Endothelial cell (in vitro differentiated cells): ENCODE data around the gene HOXC11. TPM values are rescaled to one million over a fixed set of nuclear protein-coding genes. Genes with fewer than 3 reads are reported as not detected.

Source experiments
- DNase-seq: peaks from one replicate; pipeline ENCODE4 v3.0.0; 2021; ENCODE audit warnings: low spot score
- H3K27ac Mint-ChIP-seq: one replicate; pipeline ENCODE4 v1.8.0; 2021; ENCODE audit warnings: mixed read lengths, inconsistent platforms; ENCODE audit not compliant: unreplicated experiment
- H3K27me3 Mint-ChIP-seq: one replicate; pipeline ENCODE4 v1.8.0; 2021; ENCODE audit warnings: mild to moderate bottlenecking, moderate library complexity, mixed read lengths, inconsistent platforms; ENCODE audit not compliant: unreplicated experiment
- H3K36me3 Mint-ChIP-seq: one replicate; pipeline ENCODE4 v1.8.0; 2021; ENCODE audit warnings: mild to moderate bottlenecking, low read depth, mixed read lengths, inconsistent platforms; ENCODE audit not compliant: unreplicated experiment
- H3K4me1 Mint-ChIP-seq: one replicate; pipeline ENCODE4 v1.8.0; 2021; ENCODE audit warnings: mild to moderate bottlenecking, mixed read lengths, inconsistent platforms; ENCODE audit not compliant: unreplicated experiment
- H3K4me3 Mint-ChIP-seq: one replicate; pipeline ENCODE4 v1.8.0; 2021; ENCODE audit warnings: mild to moderate bottlenecking, mixed read lengths, inconsistent platforms; ENCODE audit not compliant: unreplicated experiment
- H3K9me3 Mint-ChIP-seq: one replicate; pipeline ENCODE4 v1.8.0; 2021; ENCODE audit warnings: mixed read lengths, inconsistent platforms; ENCODE audit not compliant: unreplicated experiment
- CTCF ChIP-seq: fragments of 200-600 bp; sonication (generic); IDR thresholded peaks from one replicate; pipeline ENCODE4 v1.5.0; 2021; ENCODE audit warnings: antibody characterized with exemption; ENCODE audit not compliant: unreplicated experiment
- total RNA-seq: library from RNA; stranded (reverse); fragmentation: NEBNext Ultra II Directional; extraction: Animal tissue kit (Norgen Biotek cat#: 25700); gene quantifications from one replicate; pipeline ENCODE4 v1.2.1, GENCODE V29; 2021; ENCODE audit not compliant: unreplicated experiment

HOXC11 gene
- total RNA-seq, 1 donor from 2014 or later = 0.38 TPM

DNA sequence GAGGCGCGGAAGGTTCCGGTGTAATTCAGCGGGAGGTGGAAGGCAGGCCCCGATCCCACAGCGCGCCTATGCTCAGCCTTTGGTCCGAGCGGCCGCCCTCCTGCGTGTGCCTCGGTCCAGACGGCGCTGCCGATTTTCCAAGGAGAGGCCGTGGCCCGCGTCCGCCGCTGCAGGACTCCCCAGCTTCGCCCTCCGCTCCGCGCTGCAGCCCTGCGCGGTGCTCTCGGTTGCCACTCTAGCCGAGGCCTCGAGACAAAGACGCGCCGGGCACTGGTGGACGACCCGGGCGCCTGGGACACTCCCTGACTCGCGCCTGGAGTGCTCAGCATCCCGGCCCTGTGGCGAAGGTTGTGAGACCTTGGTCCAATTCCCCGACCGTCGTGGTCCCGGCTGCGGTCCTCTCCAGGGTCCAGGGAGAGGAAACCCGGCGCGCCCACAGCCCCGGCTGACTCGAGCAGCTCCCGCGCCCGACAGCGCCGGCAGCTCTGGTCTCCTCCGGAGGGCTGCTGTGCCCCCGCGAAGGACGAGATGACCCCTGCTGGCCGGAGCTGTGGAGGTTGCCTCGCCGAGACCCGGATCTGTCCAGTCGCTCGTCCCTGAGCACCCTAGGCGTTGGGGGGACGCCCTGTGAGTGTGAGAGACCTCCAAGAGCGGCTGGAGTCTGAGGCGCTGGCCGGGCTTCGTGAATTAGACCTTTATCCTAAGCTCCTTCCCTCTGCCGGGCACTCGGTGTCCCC is 11.7 kb upstream of the HOXC11 start:
- H3K27me3 Mint-ChIP-seq = peaks cover 62% of the 10 kb centered on the region
- H3K4me1 Mint-ChIP-seq = peaks cover 32% of the 10 kb centered on the region
- peak; percentile 77 for DNase-seq
- H3K36me3 Mint-ChIP-seq = no peaks in the 10 kb centered on the region
- H3K4me3 Mint-ChIP-seq = no peak overlapping the region
- no peak overlapping the region for H3K27ac Mint-ChIP-seq
- TF ChIP-seq CTCF = no peak
- no peaks in the 10 kb centered on the region for H3K9me3 Mint-ChIP-seq

DNA sequence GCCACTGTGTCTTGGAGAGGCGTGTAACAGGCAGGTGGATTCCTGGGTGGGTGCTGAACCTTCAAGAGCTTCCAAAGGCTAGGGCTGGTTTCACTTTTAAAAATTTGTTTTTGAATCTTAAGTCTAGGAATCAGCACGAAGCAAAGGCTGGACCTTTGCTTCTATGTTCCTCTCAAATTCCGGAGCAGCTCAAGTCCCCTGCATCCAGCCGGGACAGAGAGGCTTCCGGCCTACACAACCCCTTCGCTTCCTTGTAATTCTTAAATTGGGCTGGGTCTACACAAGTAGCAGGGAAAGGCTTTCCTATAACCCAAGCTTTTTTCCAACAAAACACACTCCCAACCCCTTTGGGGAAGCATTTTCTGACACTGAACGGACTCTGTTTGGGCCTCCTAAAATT is 9.9 kb upstream of the HOXC11 start:
- Mint-ChIP-seq H3K4me3 (no peak overlapping the region), H3K9me3 (no peaks in the 10 kb centered on the region), H3K27ac (no peak overlapping the region), H3K27me3 (peaks cover 57% of the 10 kb centered on the region), H3K4me1 (peaks cover 38% of the 10 kb centered on the region), H3K36me3 (no peaks in the 10 kb centered on the region)
- no peak for TF ChIP-seq CTCF
- no peak for DNase-seq

DNA sequence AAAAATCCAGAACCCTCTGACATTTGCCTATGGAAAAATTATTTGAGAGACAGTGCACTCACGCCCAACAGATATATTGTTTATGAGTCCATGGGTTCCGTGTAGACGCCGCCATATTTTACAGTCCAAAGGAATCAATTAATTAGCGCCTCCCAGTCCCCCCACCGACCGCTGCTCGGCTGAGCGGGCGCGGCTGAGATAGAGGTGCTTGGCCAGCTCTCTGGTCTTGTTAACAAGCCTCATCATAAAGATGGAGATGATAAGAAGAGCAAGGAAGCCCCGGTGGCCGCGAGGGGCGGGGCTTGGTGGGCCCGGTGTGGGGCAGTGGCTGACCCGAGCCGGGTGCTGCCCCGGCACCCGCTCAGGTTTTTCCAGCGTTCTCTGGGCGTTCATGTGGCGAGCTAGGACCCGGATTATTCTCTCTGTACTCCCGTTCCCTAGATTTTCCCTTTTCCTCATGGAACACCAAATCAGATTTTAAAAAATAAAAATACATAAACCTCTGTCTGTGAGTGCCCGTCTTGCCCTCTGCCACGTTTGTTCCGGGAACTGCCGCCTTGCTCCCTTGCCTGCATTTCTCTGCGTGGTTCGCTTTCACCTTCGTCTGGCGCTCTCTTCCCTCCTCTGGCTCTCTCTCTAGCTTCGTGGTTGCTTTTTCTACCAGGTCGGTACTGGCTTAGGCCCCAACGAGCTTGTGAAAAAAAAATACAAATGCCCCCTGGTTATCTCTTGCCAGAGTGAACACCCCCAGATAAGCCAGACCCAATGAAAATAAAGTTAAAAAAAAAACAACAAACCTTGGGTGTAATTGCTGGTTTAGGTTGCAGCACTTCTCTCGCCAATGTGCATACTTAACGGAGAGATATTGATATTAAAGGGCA is 9.3 kb upstream of the HOXC11 start:
- Mint-ChIP-seq H3K36me3 (no peaks in the 10 kb centered on the region), H3K27ac (peak overlapping the region; percentile 70), H3K4me1 (peaks cover 45% of the 10 kb centered on the region), H3K27me3 (peaks cover 57% of the 10 kb centered on the region), H3K4me3 (no peak overlapping the region), H3K9me3 (no peaks in the 10 kb centered on the region)
- no peak for DNase-seq
- no peak for TF ChIP-seq CTCF

GRCh38 chr12:53964315-53964713 is 8.6 kb upstream of the HOXC11 start:
- no peaks in the 10 kb centered on the region for H3K36me3 Mint-ChIP-seq
- H3K4me1 Mint-ChIP-seq = peaks cover 47% of the 10 kb centered on the region
- H3K4me3 Mint-ChIP-seq = no peak overlapping the region
- H3K27ac Mint-ChIP-seq = no peak overlapping the region
- DNase-seq = no peak
- H3K27me3 Mint-ChIP-seq = peaks cover 55% of the 10 kb centered on the region
- no peak for TF ChIP-seq CTCF
- no peaks in the 10 kb centered on the region for H3K9me3 Mint-ChIP-seq
